ENCODE results near the gene SV2B.

Gene SV2B, protein sequence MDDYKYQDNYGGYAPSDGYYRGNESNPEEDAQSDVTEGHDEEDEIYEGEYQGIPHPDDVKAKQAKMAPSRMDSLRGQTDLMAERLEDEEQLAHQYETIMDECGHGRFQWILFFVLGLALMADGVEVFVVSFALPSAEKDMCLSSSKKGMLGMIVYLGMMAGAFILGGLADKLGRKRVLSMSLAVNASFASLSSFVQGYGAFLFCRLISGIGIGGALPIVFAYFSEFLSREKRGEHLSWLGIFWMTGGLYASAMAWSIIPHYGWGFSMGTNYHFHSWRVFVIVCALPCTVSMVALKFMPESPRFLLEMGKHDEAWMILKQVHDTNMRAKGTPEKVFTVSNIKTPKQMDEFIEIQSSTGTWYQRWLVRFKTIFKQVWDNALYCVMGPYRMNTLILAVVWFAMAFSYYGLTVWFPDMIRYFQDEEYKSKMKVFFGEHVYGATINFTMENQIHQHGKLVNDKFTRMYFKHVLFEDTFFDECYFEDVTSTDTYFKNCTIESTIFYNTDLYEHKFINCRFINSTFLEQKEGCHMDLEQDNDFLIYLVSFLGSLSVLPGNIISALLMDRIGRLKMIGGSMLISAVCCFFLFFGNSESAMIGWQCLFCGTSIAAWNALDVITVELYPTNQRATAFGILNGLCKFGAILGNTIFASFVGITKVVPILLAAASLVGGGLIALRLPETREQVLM

DNA sequence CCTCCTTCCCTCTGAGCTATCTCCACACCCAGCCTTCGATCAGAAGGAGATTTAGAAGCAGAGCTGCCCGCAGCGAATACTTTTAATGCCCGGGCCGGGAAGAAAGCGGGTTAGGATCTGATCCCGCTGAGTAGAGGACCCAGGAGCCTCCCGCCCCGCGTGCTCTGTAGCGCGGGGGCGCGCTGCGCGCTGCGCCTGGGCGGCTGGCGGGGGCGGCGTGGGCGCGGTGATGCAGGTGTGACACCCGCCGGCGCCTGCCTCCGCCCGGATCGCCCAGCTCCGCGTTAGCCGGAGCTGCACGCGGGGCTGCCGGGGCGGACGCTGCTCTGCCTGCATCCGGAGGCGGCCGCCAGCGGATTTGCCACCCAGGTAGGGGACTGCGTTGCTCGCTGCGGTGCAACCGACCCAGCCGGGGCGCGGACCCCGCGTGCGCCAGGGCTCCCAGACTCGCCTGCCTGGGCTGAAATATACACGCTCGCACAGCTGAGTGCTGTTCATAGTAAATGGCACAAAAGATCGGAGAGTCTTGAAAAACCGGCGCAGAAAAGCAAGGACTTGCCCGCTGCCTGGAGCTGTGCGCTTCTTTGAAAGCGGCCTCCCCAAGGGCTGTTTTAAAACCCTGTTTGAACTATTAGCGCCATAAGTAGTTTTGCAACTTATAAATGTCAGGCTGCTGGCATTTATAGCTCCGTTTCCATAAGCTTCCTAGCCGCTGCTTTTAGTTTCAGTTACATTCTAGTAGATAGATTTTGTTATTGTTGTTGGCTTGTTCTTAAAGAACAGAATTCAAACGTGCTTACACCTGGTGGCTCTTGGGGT lies at the start of gene SV2B:
Gene SV2B (plus strand): TSS at position 263 of the 819 bp plus-strand sequence. CDS start 126,007 bp downstream, outside the sequence.
- Histone ChIP-seq H3K4me1 (ENCODE audit: control insufficient read depth, insufficient read depth, low read length) (peaks cover 12% of the 10 kb centered on the region), H3K27me3 (replicated peaks; ENCODE audit: control insufficient read depth, insufficient read depth, low read length) (peaks cover 56% of the 10 kb centered on the region), H3K4me3 (ENCODE audit: low read length) (peak within 1 kb of the TSS; percentile 72), H3K9ac (ENCODE audit: low read length) (no peak within 1 kb of the TSS), H3K36me3 (ENCODE audit: control insufficient read depth, insufficient read depth, low read length, severe bottlenecking) (no peaks in the 10 kb centered on the region), H3K9me3 (ENCODE audit: control insufficient read depth, low read length) (no peaks in the 10 kb centered on the region)
- peak; percentile 43 for DNase-seq (ENCODE audit: low read depth)

DNA sequence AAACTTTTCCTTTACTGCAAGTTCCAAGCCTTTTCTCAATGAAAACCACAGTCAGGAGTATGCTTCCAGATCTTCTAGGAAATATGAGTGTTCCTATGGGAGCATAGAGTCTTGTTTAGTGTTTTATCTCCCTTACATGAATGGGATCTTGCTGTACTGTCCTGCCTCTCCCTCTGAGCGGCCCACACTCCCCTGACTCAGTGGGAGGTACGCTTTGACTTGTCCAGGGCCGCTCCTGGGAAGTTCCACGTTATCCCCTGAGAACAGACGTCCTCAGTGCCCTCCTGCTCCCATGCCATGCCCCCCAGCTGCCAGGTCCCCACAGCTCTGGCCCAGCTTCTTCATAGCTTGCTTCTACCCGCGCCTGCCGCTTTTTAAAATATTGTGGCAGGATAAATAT lies 48.8 kb upstream of the SV2B start:
- Histone ChIP-seq H3K36me3 (ENCODE audit: control insufficient read depth, insufficient read depth, low read length, severe bottlenecking) (no peaks in the 10 kb centered on the region), H3K27me3 (replicated peaks; ENCODE audit: control insufficient read depth, insufficient read depth, low read length) (peaks cover 39% of the 10 kb centered on the region), H3K4me3 (ENCODE audit: low read length) (no peak overlapping the region), H3K9me3 (ENCODE audit: control insufficient read depth, low read length) (no peaks in the 10 kb centered on the region), H3K4me1 (ENCODE audit: control insufficient read depth, insufficient read depth, low read length) (no peaks in the 10 kb centered on the region), H3K9ac (ENCODE audit: low read length) (no peak overlapping the region)
- DNase-seq (ENCODE audit: low read depth) = no peak

DNA sequence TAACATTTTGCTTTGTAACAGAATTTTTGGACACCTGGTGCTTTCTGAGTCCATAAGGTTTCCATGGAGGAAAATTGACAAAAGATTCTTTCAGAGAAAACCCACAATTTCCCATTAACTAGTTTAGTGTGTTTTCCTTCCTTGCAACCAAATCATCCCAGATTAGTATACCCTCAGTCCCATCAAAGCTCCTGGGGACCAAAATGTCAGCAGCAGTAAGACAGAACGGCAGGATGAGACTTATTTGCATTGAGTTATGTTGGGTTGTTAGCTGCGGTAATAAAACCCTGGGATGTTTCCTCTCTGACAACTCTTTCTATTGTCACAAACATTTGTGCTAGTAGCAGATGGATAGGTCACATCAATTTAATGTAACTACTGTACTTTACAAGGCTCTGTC lies 45.2 kb upstream of the SV2B start:
- Histone ChIP-seq H3K4me3 (ENCODE audit: low read length) (no peak overlapping the region), H3K27me3 (replicated peaks; ENCODE audit: control insufficient read depth, insufficient read depth, low read length) (peaks cover 67% of the 10 kb centered on the region), H3K9me3 (ENCODE audit: control insufficient read depth, low read length) (no peaks in the 10 kb centered on the region), H3K4me1 (ENCODE audit: control insufficient read depth, insufficient read depth, low read length) (no peaks in the 10 kb centered on the region), H3K9ac (ENCODE audit: low read length) (no peak overlapping the region), H3K36me3 (ENCODE audit: control insufficient read depth, insufficient read depth, low read length, severe bottlenecking) (no peaks in the 10 kb centered on the region)
- no peak for DNase-seq (ENCODE audit: low read depth)

DNA sequence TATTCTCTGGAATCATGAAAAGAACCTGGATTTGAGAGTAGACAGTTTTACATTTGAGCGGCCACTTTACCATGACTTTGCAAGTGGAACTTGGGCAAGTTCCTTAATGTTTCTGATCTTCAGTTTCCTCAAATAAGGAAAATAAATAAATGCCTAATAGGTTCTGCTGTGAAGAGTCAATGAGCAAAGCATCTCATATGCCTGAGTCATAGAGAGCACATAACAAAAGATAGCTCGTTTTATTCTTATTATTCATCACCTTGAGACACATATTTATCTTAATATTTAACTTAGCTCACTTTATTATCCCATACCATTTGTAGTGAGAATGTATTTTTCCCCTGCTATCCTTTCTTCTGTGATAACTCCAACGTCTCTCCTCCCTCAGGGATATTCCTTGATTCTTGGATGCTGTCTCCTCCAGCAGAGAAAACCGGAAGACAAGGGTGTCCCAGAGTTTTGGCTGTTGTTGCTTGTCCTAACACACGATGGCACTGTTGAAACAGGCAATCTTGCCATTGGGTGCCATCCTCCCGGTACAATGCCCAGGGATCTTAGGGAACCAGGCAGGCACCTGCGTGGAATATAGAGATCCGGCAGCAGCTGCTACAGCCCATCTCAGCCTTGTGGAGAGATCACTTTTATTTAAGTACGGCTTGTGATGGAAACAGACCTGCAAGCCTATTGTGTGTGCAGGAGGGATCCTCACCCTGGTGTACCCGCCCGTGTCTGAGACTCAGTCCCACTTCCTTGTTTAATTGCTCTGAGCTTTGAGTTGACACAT lies 44.3 kb upstream of the SV2B start:
- Histone ChIP-seq H3K4me3 (ENCODE audit: low read length) (no peak overlapping the region), H3K27me3 (replicated peaks; ENCODE audit: control insufficient read depth, insufficient read depth, low read length) (peaks cover 67% of the 10 kb centered on the region), H3K9ac (ENCODE audit: low read length) (no peak overlapping the region), H3K4me1 (ENCODE audit: control insufficient read depth, insufficient read depth, low read length) (no peaks in the 10 kb centered on the region), H3K36me3 (ENCODE audit: control insufficient read depth, insufficient read depth, low read length, severe bottlenecking) (no peaks in the 10 kb centered on the region), H3K9me3 (ENCODE audit: control insufficient read depth, low read length) (no peaks in the 10 kb centered on the region)
- peak; percentile 82 for DNase-seq (ENCODE audit: low read depth)

DNA sequence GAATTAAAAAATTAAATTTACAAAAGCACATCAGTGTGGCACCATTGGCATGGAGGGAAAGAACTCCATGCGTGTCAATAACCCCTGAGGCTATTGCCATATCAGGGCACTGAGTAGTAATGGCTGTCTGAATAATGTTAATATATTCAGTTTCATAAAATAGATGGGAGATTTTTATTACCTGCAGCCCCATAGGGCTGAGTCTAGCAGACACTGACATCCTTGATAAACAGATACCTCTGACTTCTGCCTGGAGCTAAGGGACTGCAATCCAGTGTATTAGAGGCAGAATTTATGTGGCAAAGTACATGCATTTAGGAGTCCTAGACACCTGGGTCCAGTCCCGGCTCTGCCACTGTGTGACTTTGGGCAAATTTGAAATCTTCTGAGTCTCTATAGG lies 38.8 kb upstream of the SV2B start:
- H3K4me1 ChIP-seq (ENCODE audit: control insufficient read depth, insufficient read depth, low read length) = no peaks in the 10 kb centered on the region
- H3K9ac ChIP-seq (ENCODE audit: low read length) = no peak overlapping the region
- no peaks in the 10 kb centered on the region for H3K9me3 ChIP-seq (ENCODE audit: control insufficient read depth, low read length)
- no peak for DNase-seq (ENCODE audit: low read depth)
- H3K27me3 ChIP-seq (replicated peaks; ENCODE audit: control insufficient read depth, insufficient read depth, low read length) = peaks cover 33% of the 10 kb centered on the region
- H3K36me3 ChIP-seq (ENCODE audit: control insufficient read depth, insufficient read depth, low read length, severe bottlenecking) = no peaks in the 10 kb centered on the region
- no peak overlapping the region for H3K4me3 ChIP-seq (ENCODE audit: low read length)

DNA sequence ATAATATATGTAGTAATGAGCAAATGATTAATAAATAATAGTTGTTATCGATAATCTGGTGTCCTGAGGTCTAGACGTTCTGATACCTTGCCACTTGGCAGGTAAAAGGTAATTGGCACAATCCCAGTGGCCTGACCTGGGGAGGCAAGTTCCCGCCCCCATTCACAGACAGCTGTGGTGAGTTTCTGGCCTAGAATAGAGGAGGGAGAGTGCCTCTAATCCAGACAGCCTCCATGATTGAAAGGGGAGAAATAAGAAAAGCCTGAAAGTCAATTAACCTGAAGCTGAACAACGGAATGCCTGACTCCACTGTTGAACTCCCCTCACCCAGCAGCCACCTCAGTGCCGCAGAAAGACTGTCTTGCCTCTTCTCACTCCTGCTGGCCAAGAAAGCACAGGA lies 38.1 kb upstream of the SV2B start:
- no peak overlapping the region for H3K9ac ChIP-seq (ENCODE audit: low read length)
- peaks cover 27% of the 10 kb centered on the region for H3K27me3 ChIP-seq (replicated peaks; ENCODE audit: control insufficient read depth, insufficient read depth, low read length)
- H3K36me3 ChIP-seq (ENCODE audit: control insufficient read depth, insufficient read depth, low read length, severe bottlenecking) = no peaks in the 10 kb centered on the region
- H3K4me1 ChIP-seq (ENCODE audit: control insufficient read depth, insufficient read depth, low read length) = no peaks in the 10 kb centered on the region
- H3K4me3 ChIP-seq (ENCODE audit: low read length) = no peak overlapping the region
- no peaks in the 10 kb centered on the region for H3K9me3 ChIP-seq (ENCODE audit: control insufficient read depth, low read length)
- no peak for DNase-seq (ENCODE audit: low read depth)

DNA sequence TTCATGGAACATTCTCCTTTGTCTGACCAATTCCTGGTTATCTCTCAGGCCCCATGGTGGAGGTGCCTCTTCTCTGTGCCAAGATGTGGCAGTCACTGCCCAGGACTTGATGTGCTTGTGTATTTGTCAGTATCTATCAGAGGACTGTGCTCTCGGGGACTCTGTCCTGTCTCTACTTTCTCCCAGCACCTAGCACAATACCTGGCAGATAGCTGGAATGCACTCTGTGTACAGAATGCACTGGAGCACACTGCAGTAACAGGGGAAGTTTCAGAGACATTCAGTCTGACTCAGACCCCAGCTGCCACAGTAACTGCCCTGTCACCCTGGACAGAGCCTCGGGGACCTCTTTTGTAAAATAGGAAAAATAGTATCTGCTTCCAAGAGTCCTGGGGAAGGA lies 34.6 kb upstream of the SV2B start:
- Histone ChIP-seq H3K4me3 (ENCODE audit: low read length) (no peak overlapping the region), H3K9me3 (ENCODE audit: control insufficient read depth, low read length) (no peaks in the 10 kb centered on the region), H3K9ac (ENCODE audit: low read length) (no peak overlapping the region), H3K36me3 (ENCODE audit: control insufficient read depth, insufficient read depth, low read length, severe bottlenecking) (no peaks in the 10 kb centered on the region), H3K4me1 (ENCODE audit: control insufficient read depth, insufficient read depth, low read length) (no peaks in the 10 kb centered on the region), H3K27me3 (replicated peaks; ENCODE audit: control insufficient read depth, insufficient read depth, low read length) (peaks cover 9% of the 10 kb centered on the region)
- DNase-seq (ENCODE audit: low read depth) = no peak

DNA sequence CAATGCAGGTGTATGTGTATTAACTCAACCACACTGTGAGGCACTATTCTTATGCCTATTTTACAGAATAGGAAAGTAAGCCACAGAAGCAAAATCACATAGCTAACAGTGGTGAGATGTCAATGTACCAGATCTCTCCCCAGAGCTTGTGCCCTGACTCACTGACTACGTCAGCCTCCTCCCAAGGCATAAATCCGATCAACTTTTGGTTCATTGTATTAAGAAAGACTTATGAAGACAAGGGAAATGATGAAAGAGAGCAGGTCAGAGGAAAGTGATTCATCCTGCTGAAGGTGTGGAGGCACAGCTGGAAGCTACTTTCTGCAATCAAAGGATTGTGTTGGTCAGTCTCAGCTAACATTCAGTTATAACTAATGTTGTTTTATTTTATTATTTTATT lies 33.0 kb upstream of the SV2B start:
- Histone ChIP-seq H3K36me3 (ENCODE audit: control insufficient read depth, insufficient read depth, low read length, severe bottlenecking) (no peaks in the 10 kb centered on the region), H3K27me3 (replicated peaks; ENCODE audit: control insufficient read depth, insufficient read depth, low read length) (peaks cover 9% of the 10 kb centered on the region), H3K4me3 (ENCODE audit: low read length) (no peak overlapping the region), H3K9ac (ENCODE audit: low read length) (no peak overlapping the region), H3K9me3 (ENCODE audit: control insufficient read depth, low read length) (no peaks in the 10 kb centered on the region), H3K4me1 (ENCODE audit: control insufficient read depth, insufficient read depth, low read length) (no peaks in the 10 kb centered on the region)
- DNase-seq (ENCODE audit: low read depth) = no peak

DNA sequence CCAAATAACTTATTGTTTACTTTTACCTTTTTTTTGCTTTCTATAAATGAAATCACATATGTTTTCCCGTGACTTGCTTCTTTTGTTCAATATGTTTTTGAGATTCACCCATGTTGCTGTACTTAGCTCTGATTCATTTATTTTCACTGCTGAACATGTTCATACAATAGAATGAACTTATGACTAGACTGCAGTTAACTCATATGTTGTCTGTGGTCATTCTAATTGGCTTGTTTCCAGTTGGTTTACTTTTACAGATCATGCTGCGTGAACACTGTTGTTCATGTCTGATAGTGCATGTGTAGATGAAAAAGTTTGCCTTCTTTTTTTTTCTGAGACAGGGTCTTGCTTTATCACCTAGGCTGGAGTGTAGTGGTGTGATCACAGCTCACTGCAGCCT lies 31.6 kb upstream of the SV2B start:
- peaks cover 9% of the 10 kb centered on the region for H3K27me3 ChIP-seq (replicated peaks; ENCODE audit: control insufficient read depth, insufficient read depth, low read length)
- H3K4me1 ChIP-seq (ENCODE audit: control insufficient read depth, insufficient read depth, low read length) = no peaks in the 10 kb centered on the region
- no peak overlapping the region for H3K9ac ChIP-seq (ENCODE audit: low read length)
- DNase-seq (ENCODE audit: low read depth) = no peak
- no peaks in the 10 kb centered on the region for H3K36me3 ChIP-seq (ENCODE audit: control insufficient read depth, insufficient read depth, low read length, severe bottlenecking)
- H3K9me3 ChIP-seq (ENCODE audit: control insufficient read depth, low read length) = no peaks in the 10 kb centered on the region
- H3K4me3 ChIP-seq (ENCODE audit: low read length) = no peak overlapping the region

DNA sequence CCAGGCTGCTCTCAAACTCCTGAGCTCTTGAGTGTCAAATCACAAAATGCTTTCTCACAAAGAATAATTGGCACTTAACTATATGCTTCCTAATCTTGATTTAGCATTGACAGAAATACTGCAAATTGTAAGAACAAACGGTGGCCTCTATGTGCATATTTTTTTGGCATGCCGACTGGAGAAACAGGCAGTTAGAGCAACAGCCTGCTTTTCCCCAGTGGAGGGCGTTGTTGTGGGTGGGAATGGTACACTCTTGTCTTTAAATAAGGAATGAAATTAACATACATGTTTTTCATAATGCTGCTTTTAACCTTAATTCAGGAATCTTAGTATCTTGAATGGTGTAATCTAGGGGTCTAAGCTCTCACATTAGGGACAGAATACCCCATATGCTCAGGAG lies 31.1 kb upstream of the SV2B start:
- no peak overlapping the region for H3K4me3 ChIP-seq (ENCODE audit: low read length)
- no peaks in the 10 kb centered on the region for H3K4me1 ChIP-seq (ENCODE audit: control insufficient read depth, insufficient read depth, low read length)
- DNase-seq (ENCODE audit: low read depth) = no peak
- H3K27me3 ChIP-seq (replicated peaks; ENCODE audit: control insufficient read depth, insufficient read depth, low read length) = peaks cover 9% of the 10 kb centered on the region
- no peaks in the 10 kb centered on the region for H3K36me3 ChIP-seq (ENCODE audit: control insufficient read depth, insufficient read depth, low read length, severe bottlenecking)
- no peak overlapping the region for H3K9ac ChIP-seq (ENCODE audit: low read length)
- no peaks in the 10 kb centered on the region for H3K9me3 ChIP-seq (ENCODE audit: control insufficient read depth, low read length)
